BE2C (cell line): ENCODE data around the gene GJC1.

Source experiments
- DNase-seq: peaks from one replicate; pipeline ENCODE4 v3.0.0-alpha.2; 2020
- H3K27me3 ChIP-seq: fragments of 250-450 bp; sonication (Bioruptor Pico); 2 replicates; pipeline ENCODE4 v1.5.1; 2020; ENCODE audit warnings: mild to moderate bottlenecking
- H3K36me3 ChIP-seq: fragments of 250-450 bp; sonication (Bioruptor Pico); 2 replicates; pipeline ENCODE4 v1.5.1; 2020; ENCODE audit warnings: mild to moderate bottlenecking
- H3K4me1 ChIP-seq: fragments of 250-450 bp; sonication (Bioruptor Pico); 2 replicates; pipeline ENCODE4 v1.5.1; 2020
- H3K4me3 ChIP-seq: 2 replicates; pipeline ENCODE4 v1.5.1; 2011; ENCODE audit warnings: low read depth, low read length
- H3K9me3 ChIP-seq: fragments of 250-450 bp; sonication (Bioruptor Pico); 2 replicates; pipeline ENCODE4 v1.5.1; 2020
- TF ChIP-seq, protein P1 (sequence below): IDR thresholded peaks from 2 replicates; pipeline ENCODE4 v1.5.1; 2012; ENCODE audit warnings: mild to moderate bottlenecking, low read depth, low read length

GJC1 gene

DNA sequence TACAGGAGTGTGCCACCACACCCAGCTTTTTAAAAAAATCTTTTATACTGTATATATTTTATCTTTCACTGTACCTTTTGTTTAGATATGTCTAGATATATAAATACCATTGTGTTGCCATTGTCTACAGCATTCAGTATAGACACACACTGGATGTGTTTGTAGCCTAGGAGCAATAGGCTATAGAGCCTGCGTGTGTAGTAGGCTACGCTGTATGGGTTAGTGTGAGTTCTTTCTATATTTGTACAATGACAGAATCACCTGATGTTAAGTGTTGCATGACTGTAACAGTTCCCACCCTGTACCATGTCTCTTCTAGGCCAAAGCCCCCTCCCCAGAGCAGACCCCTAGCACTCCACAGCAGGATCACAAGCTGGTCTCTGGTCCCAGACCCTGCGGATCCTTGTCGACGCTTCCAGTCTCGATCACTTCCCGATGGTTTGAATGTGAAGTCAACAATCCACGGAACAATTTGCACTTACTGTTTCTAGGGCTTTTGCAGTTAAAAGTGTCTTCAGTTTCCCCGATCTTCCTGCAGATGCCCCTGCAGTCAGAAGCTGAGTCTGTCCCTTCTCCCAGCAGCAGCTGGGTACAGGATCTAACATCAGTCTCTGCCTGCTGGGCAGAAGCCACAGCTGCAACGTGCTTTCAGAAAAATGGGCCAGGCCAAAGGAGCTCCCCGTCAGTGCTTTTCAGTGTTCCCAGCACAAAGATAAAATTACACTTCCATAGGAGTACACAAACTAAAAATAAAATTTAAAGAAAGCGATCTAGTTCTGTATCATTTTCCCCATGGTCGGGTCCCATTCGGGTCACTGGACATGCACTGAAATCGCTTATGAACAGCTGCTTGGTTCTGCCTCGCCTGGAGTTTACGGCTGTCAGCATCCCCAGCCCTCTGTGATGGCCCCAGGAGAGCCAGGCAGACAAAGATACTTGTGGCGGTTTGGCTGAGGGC is 35.9 kb downstream of the GJC1 start:
- DNase-seq = no peak
- no peaks in the 10 kb centered on the region for H3K4me1 ChIP-seq
- TF ChIP-seq, protein P1, sequence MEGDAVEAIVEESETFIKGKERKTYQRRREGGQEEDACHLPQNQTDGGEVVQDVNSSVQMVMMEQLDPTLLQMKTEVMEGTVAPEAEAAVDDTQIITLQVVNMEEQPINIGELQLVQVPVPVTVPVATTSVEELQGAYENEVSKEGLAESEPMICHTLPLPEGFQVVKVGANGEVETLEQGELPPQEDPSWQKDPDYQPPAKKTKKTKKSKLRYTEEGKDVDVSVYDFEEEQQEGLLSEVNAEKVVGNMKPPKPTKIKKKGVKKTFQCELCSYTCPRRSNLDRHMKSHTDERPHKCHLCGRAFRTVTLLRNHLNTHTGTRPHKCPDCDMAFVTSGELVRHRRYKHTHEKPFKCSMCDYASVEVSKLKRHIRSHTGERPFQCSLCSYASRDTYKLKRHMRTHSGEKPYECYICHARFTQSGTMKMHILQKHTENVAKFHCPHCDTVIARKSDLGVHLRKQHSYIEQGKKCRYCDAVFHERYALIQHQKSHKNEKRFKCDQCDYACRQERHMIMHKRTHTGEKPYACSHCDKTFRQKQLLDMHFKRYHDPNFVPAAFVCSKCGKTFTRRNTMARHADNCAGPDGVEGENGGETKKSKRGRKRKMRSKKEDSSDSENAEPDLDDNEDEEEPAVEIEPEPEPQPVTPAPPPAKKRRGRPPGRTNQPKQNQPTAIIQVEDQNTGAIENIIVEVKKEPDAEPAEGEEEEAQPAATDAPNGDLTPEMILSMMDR = no peak
- H3K36me3 ChIP-seq = 0 out of 2 replicates have a peak, but pooled peaks cover 4% of the 10 kb centered on the region
- no peaks in the 10 kb centered on the region for H3K27me3 ChIP-seq
- no peaks in the 10 kb centered on the region for H3K9me3 ChIP-seq
- no peak overlapping the region for H3K4me3 ChIP-seq

DNA sequence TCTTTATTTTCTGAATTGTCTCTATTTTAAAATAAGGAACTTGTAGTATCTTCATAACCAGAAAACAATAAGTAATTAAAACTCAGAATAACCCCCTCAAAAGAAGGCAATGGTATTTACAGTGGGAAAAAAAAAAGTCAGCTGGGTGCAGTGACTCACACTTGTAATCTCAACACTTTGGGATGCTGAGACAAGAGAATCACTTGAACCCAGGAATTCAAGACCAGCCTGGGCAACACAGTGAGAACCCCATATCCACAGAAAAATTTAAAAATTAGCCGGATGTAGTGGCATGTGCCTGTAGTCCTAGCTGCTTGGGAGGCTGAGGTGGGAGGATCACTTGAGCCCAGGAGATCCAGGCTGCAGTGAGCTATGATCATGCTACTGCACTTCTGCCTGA is 37.8 kb downstream of the GJC1 start:
- TF ChIP-seq, protein P1 = no peak
- no peak for DNase-seq
- no peaks in the 10 kb centered on the region for H3K4me1 ChIP-seq
- H3K36me3 ChIP-seq = no peaks in the 10 kb centered on the region
- H3K27me3 ChIP-seq = no peaks in the 10 kb centered on the region
- H3K9me3 ChIP-seq = no peaks in the 10 kb centered on the region
- H3K4me3 ChIP-seq = no peak overlapping the region

DNA sequence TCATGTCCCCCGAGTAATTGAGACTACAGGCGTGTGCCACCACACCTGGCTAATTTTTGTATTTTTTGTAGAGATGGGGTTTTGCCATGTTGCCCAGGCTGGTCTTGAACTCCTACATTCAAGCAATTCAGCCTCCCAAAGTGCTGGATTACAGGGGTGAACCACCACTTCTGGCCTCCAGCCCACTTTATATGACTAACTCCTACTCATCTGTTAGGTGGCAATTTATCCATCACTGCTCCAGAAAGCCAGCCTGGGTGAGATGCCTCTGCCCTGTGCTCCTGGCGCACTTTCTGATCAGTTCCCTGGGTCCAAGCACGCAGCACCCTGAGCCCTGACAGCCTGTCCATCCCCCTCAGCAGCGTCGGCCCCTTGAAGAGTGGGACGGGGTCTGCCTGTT is 41.9 kb downstream of the GJC1 start:
- H3K36me3 ChIP-seq = no peaks in the 10 kb centered on the region
- DNase-seq = no peak
- TF ChIP-seq, protein P1 = no peak
- no peaks in the 10 kb centered on the region for H3K27me3 ChIP-seq
- no peak overlapping the region for H3K4me3 ChIP-seq
- H3K9me3 ChIP-seq = no peaks in the 10 kb centered on the region
- no peaks in the 10 kb centered on the region for H3K4me1 ChIP-seq

DNA sequence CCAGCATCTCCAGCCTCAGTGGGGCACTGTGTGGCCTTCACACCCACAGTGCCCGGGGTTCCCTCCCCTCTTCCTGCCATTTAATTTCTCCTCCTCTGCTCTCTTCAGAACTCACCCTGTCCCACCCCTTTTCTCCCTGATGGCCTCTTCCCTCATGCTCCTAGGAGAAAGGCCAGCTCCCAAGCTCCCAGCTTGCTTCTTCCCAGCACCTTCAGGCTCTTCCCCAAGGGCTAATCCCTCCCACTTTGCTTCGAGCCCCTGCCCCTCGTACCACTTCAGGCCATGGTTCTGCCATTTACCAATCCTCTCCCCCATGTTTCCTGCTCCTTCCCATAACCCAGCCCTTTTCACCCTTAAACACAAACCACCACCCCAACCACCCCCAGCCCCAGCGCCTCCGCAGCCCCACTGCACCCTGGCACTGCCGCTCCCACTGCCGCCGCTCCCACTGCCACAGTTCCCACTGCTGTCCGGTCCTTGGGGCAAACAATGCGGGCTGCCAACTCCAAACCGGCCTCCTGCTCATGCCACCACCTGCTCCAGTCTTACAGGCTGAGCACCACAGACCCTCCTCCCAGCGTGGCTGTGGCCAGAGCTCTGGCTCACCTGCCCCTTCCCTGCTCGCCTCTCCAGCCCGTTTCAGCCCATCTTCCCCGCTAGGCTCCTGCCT is 42.7 kb downstream of the GJC1 start:
- H3K4me3 ChIP-seq = no peak overlapping the region
- TF ChIP-seq, protein P1 = no peak
- DNase-seq = no peak
- no peaks in the 10 kb centered on the region for H3K36me3 ChIP-seq
- H3K4me1 ChIP-seq = no peaks in the 10 kb centered on the region
- H3K9me3 ChIP-seq = no peaks in the 10 kb centered on the region
- H3K27me3 ChIP-seq = no peaks in the 10 kb centered on the region

DNA sequence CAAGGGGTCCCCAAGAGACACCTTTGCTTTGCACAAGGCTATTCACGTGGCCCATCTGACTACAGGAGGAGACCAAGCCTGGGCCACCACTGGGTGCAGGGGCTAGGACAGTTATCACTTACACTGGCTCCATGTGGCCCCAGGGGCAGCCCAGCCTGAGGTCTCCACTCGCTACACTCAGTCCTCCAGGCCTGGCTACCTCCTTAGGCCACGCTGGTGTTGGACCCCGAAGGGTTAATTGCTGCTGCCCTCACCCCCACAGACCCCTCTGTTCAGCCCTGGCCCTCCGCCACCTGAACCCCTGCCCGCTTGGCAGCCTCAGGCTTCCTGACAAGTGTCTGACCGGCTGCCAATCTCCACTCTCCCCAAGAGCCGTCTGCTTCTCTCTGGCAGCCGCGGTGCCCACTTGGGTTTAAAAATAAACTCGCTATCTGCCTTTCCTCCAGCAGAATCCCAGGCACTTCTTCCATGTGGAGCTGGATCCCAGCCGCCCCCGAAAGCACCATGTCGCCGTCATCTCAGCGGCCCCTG is 43.5 kb downstream of the GJC1 start:
- DNase-seq = no peak
- Histone ChIP-seq H3K9me3 (no peaks in the 10 kb centered on the region), H3K27me3 (no peaks in the 10 kb centered on the region), H3K4me1 (no peaks in the 10 kb centered on the region), H3K4me3 (no peak overlapping the region), H3K36me3 (no peaks in the 10 kb centered on the region)
- TF ChIP-seq, protein P1 = no peak
